Mesenchymal stem cell (in vitro differentiated cells and primary cell): ENCODE results near the gene ATP23.

Experiments used
- DNase-seq: peaks from one replicate; pipeline ENCODE4 v3.0.0-alpha.2; 2013
- H2AFZ ChIP-seq: one replicate; pipeline ENCODE4 v1.6.1; 2013; ENCODE audit warnings: low read depth, mild to moderate bottlenecking, control low read depth, inconsistent platforms, low read length, moderate library complexity
- H2AK5ac ChIP-seq: 2 replicates; pipeline ENCODE4 v1.6.1; 2013; ENCODE audit warnings: low read length, moderate library complexity, mild to moderate bottlenecking, inconsistent platforms; ENCODE audit not compliant: severe bottlenecking
- H2BK120ac ChIP-seq: one replicate; pipeline ENCODE4 v1.6.1; 2013; ENCODE audit warnings: low read depth, mild to moderate bottlenecking, inconsistent platforms, low read length, moderate library complexity
- H2BK12ac ChIP-seq, 2 experiments: one replicate each; pipeline ENCODE4 v1.6.1; 2013; ENCODE audit warnings: inconsistent platforms in 2 of 2, low read length in 2 of 2, mild to moderate bottlenecking in 2 of 2, moderate library complexity in 2 of 2, control low read depth in 1 of 2
- H2BK15ac ChIP-seq: one replicate; pipeline ENCODE4 v1.6.1; 2013; ENCODE audit warnings: mild to moderate bottlenecking, low read depth, inconsistent platforms; ENCODE audit not compliant: poor library complexity, severe bottlenecking
- H2BK5ac ChIP-seq: 2 replicates; pipeline ENCODE4 v1.6.1; 2013; ENCODE audit warnings: low read depth, mild to moderate bottlenecking, low read length, control low read depth, inconsistent platforms; ENCODE audit not compliant: poor library complexity, severe bottlenecking
- H3K14ac ChIP-seq, 2 experiments: one replicate each; pipeline ENCODE4 v1.6.1; 2013; ENCODE audit warnings: inconsistent platforms in 2 of 2, low read length in 2 of 2, control low read depth in 1 of 2, mild to moderate bottlenecking in 1 of 2, moderate library complexity in 1 of 2
- H3K18ac ChIP-seq, 2 experiments: one replicate each; pipeline ENCODE4 v1.6.1; 2013; ENCODE audit warnings: inconsistent platforms in 2 of 2, low read length in 2 of 2, control low read depth in 1 of 2, low read depth in 1 of 2, mild to moderate bottlenecking in 1 of 2
- H3K23ac ChIP-seq, 2 experiments: one replicate each; pipeline ENCODE4 v1.6.1; 2013; ENCODE audit warnings: inconsistent platforms in 2 of 2, low read length in 2 of 2, mild to moderate bottlenecking in 2 of 2, moderate library complexity in 2 of 2, control low read depth in 1 of 2
- H3K27ac ChIP-seq: 2 replicates; pipeline ENCODE4 v1.5.1; 2013; ENCODE audit warnings: mild to moderate bottlenecking, moderate library complexity, low read length, control low read depth, inconsistent platforms; ENCODE audit not compliant: poor library complexity, severe bottlenecking
- H3K27me3 ChIP-seq, 2 experiments: 2 replicates each; pipeline versions ENCODE4 v1.6.1 to v1.7.0; 2013; ENCODE audit warnings: low read length in 2 of 2, mild to moderate bottlenecking in 2 of 2, moderate library complexity in 2 of 2, control low read depth in 1 of 2, inconsistent platforms in 1 of 2; ENCODE audit not compliant: control insufficient read depth in 1 of 2, insufficient read depth in 1 of 2
- H3K36me3 ChIP-seq, 2 experiments: 2 replicates each; pipeline versions ENCODE4 v1.6.1 to v1.7.0; 2013; ENCODE audit warnings: low read length in 2 of 2, control low read depth in 1 of 2, inconsistent platforms in 1 of 2, low read depth in 1 of 2, mild to moderate bottlenecking in 1 of 2; ENCODE audit not compliant: insufficient read depth in 2 of 2, control insufficient read depth in 1 of 2
- H3K4ac ChIP-seq, 2 experiments: one replicate each; pipeline ENCODE4 v1.6.1; 2013; ENCODE audit warnings: inconsistent platforms in 2 of 2, low read length in 2 of 2, mild to moderate bottlenecking in 2 of 2, moderate library complexity in 2 of 2, control low read depth in 1 of 2, low read depth in 1 of 2
- H3K4me1 ChIP-seq: 2 replicates; pipeline ENCODE4 v1.6.1; 2013; ENCODE audit warnings: low read depth, low read length, control low read depth; ENCODE audit not compliant: control insufficient read depth, insufficient read depth
- H3K4me2 ChIP-seq: 2 replicates; pipeline ENCODE4 v1.6.1; 2013; ENCODE audit warnings: low read length, mild to moderate bottlenecking, inconsistent platforms; ENCODE audit not compliant: poor library complexity, severe bottlenecking
- H3K4me3 ChIP-seq, 2 experiments: 2 replicates each; pipeline versions ENCODE4 v1.5.1 to v1.7.0; 2013; ENCODE audit warnings: low read length in 2 of 2, mild to moderate bottlenecking in 2 of 2, control low read depth in 1 of 2, low read depth in 1 of 2; ENCODE audit not compliant: insufficient read depth in 1 of 2
- H3K79me1 ChIP-seq: replicated peaks from 2 replicates; pipeline ENCODE4 v1.6.1; 2013; ENCODE audit warnings: mild to moderate bottlenecking, control low read depth, low read length, inconsistent platforms; ENCODE audit not compliant: poor library complexity, severe bottlenecking
- H3K9ac ChIP-seq: 2 replicates; pipeline ENCODE4 v1.7.0; 2013; ENCODE audit warnings: mild to moderate bottlenecking, low read length, moderate library complexity
- H3K9me3 ChIP-seq: 2 replicates; pipeline ENCODE4 v1.7.0; 2013; ENCODE audit warnings: mild to moderate bottlenecking, low read length; ENCODE audit not compliant: control insufficient read depth
- H4K8ac ChIP-seq: one replicate; pipeline ENCODE4 v1.6.1; 2013; ENCODE audit warnings: inconsistent platforms, mild to moderate bottlenecking, low read length, moderate library complexity
- H4K91ac ChIP-seq: one replicate; pipeline ENCODE4 v1.6.1; 2013; ENCODE audit warnings: mild to moderate bottlenecking, low read length, inconsistent platforms
- WGBS: methylation state at CpG from one replicate; pipeline ENCODE4 v1.1.7; 2013; ENCODE audit warnings: mixed read lengths; 5-methylcytosine and 5-hydroxymethylcytosine counted together

Gene ATP23

DNA sequence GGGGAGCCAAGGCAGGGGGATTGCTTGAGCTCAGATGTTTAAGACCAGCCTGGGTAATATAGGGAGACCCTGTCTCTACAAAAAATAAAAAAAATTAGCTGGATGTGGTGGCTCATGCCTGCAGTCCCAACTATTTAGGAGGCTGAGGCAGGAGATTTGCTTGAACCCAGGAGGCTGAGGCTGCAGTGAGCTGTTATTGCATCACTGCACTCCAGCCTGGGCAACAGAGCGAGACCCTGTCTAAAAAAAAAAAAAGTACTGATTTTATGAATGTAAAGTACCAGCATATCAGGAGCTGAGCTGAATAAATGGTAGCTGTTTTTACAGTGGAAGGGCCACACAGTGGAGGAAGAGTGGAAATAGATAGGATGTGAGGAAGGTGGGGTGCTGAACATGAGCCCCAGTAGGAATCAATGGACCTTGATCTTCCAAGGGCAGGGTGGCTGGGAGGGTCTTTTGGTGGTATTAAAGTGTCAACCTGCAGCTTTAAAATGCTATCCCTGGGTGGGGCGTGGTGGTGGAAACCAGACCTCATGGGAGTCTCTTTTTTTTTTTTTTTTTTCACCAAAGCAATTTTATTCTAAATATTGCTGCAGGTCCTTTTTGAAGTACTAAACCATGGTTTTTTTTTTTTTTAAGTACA is 2.2 kb downstream of the ATP23 start:
- no peak overlapping the region for H3K14ac ChIP-seq
- H3K4ac ChIP-seq = no peak overlapping the region
- H3K9ac ChIP-seq = no peak overlapping the region
- H3K4me3 ChIP-seq = no peak overlapping the region
- H3K27me3 ChIP-seq = no peaks in the 10 kb centered on the region
- no peaks in the 10 kb centered on the region for H3K9me3 ChIP-seq
- no peaks in the 10 kb centered on the region for H3K36me3 ChIP-seq
- H2AK5ac ChIP-seq = no peak overlapping the region
- H3K79me1 ChIP-seq = peaks cover 8% of the 10 kb centered on the region
- no peak overlapping the region for H2BK12ac ChIP-seq
- H2BK120ac ChIP-seq = no peak overlapping the region
- no peak overlapping the region for H2BK5ac ChIP-seq
- H3K18ac ChIP-seq = no peak overlapping the region
- H3K4me2 ChIP-seq = no peak overlapping the region
- no peak for DNase-seq
- H3K27ac ChIP-seq = no peak overlapping the region
- no peak overlapping the region for H4K8ac ChIP-seq
- no peak overlapping the region for H2BK15ac ChIP-seq
- no peak overlapping the region for H4K91ac ChIP-seq
- H3K23ac ChIP-seq = no peak overlapping the region
- H3K4me1 ChIP-seq = peaks cover 7% of the 10 kb centered on the region
- 92% methylated on average over 1 of the region's 2 CpGs for WGBS
- no peak overlapping the region for H2AFZ ChIP-seq

DNA sequence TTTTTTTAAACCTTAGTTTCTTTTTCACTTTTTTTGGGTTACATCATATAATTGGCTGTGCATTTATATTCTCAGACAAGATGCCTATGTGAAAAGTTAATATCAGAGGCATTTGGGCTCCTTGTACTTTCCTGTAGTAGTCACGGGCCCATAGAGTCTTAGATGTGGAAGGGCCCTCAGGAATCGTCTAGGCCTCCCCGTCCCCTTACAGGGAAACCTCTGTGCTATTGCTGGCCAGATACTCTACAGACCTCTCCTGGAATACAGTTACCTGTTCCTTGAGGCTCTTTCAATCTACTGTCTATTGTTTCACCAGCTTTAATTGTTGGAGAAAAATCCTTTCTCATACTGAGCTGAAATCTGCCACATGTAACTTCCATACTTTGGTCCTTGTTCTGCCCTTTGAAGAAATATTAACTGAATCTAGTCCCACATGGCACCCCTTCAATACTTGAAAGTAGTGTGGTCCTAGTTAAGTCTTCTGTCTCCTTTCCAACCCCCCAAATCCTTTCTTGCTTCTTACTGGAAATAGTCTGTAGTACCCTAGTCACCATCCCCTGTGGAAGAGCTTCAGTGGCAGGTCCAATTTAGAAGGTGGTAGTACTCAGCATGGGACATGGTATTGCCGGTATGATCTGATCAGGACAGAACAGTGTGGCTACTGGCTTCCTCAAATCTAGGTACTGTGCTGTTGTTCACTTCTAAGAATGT is 3.1 kb downstream of the ATP23 start:
- peaks cover 7% of the 10 kb centered on the region for H3K4me1 ChIP-seq
- no peak overlapping the region for H2AK5ac ChIP-seq
- H2BK12ac ChIP-seq = no peak overlapping the region
- H3K4me3 ChIP-seq = no peak overlapping the region
- H3K9me3 ChIP-seq = no peaks in the 10 kb centered on the region
- no peak overlapping the region for H3K18ac ChIP-seq
- no peak overlapping the region for H3K4ac ChIP-seq
- H3K4me2 ChIP-seq = no peak overlapping the region
- no peak overlapping the region for H2BK120ac ChIP-seq
- no peak overlapping the region for H3K23ac ChIP-seq
- no peak overlapping the region for H4K8ac ChIP-seq
- no peak overlapping the region for H3K9ac ChIP-seq
- no peak for DNase-seq
- no peak overlapping the region for H3K27ac ChIP-seq
- H3K79me1 ChIP-seq = peaks cover 8% of the 10 kb centered on the region
- peak overlapping the region; percentile 61 for H4K91ac ChIP-seq
- no peaks in the 10 kb centered on the region for H3K36me3 ChIP-seq
- no peak overlapping the region for H2BK15ac ChIP-seq
- H3K14ac ChIP-seq = no peak overlapping the region
- H2BK5ac ChIP-seq = no peak overlapping the region
- no peak overlapping the region for H2AFZ ChIP-seq
- no peaks in the 10 kb centered on the region for H3K27me3 ChIP-seq
- WGBS = 97% methylated on average over 4 of the region's 4 CpGs

DNA sequence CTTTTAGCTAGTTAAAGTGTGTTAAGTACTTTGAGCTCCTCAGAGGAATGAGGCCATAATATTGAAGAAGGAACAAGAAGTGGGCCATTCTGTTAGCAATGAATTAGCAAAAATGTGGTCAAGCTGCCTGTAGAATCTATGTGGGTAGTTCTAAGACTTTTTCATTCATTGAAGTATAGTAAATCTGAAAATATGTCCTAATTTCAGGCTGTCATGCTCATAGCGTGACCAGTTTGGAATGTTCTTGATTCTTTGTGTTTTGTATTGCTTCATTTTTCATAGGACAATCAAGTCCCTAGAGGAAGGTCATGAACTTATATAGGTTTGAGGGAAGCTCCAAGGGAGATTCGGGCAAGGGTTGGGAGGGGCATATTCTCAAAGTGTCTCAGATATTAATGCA is 11.4 kb downstream of the ATP23 start:
- Histone ChIP-seq H3K9ac (no peak overlapping the region), H2BK5ac (no peak overlapping the region), H3K9me3 (no peaks in the 10 kb centered on the region), H3K23ac (no peak overlapping the region), H2BK12ac (no peak overlapping the region), H2AFZ (no peak overlapping the region), H3K79me1 (no peaks in the 10 kb centered on the region), H3K4me3 (no peak overlapping the region), H3K27ac (no peak overlapping the region), H3K4me1 (no peaks in the 10 kb centered on the region), H2BK15ac (no peak overlapping the region), H4K8ac (no peak overlapping the region), H3K4me2 (no peak overlapping the region), H2BK120ac (no peak overlapping the region), H3K27me3 (no peaks in the 10 kb centered on the region), H3K14ac (no peak overlapping the region), H2AK5ac (no peak overlapping the region), H3K4ac (no peak overlapping the region), H3K18ac (no peak overlapping the region), H3K36me3 (peaks cover 4 to 5% of the 10 kb centered on the region in 2 experiments), H4K91ac (no peak overlapping the region)
- DNase-seq = no peak
- 94% methylated on average over 2 of the region's 2 CpGs for WGBS

DNA sequence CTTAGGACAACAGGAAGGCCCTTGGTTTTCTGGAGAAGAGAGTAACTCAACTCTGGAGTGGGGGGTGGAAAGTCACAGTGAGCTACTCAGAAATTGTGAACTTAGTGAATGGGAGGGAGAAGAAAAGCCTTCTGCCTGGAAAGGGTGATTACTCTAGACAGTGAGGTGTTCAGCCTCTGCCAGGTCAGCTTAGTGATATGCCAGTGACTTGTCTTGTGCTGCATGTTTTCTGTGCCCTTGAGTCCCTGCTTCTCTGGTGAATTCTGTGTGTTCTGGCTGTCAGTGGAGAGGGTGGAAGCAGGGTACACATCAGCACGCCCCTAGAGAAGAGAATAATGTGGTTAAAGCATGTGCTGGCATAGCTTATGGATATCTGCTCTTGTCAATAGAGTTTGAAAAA is 13.4 kb downstream of the ATP23 start:
- H2BK12ac ChIP-seq = no peak overlapping the region
- H2AK5ac ChIP-seq = no peak overlapping the region
- H4K8ac ChIP-seq = peak overlapping the region; percentile 54
- H2BK15ac ChIP-seq = no peak overlapping the region
- H3K4me2 ChIP-seq = no peak overlapping the region
- H3K9ac ChIP-seq = no peak overlapping the region
- H3K4me1 ChIP-seq = no peaks in the 10 kb centered on the region
- H3K27ac ChIP-seq = no peak overlapping the region
- no peak overlapping the region for H2BK120ac ChIP-seq
- H4K91ac ChIP-seq = no peak overlapping the region
- no peaks in the 10 kb centered on the region for H3K79me1 ChIP-seq
- no peak for DNase-seq
- H3K36me3 ChIP-seq = peaks cover 4 to 12% of the 10 kb centered on the region in 2 experiments
- H3K27me3 ChIP-seq = no peaks in the 10 kb centered on the region
- H3K9me3 ChIP-seq = peaks cover 3% of the 10 kb centered on the region
- 100% methylated on average over 1 of the region's 1 CpG for WGBS
- H3K18ac ChIP-seq = no peak overlapping the region
- no peak overlapping the region for H2AFZ ChIP-seq
- H3K14ac ChIP-seq = no peak overlapping the region
- H3K4me3 ChIP-seq = no peak overlapping the region
- peak overlapping the region in 1 of 2 experiments; percentile 83 for H3K23ac ChIP-seq
- H3K4ac ChIP-seq = no peak overlapping the region
- H2BK5ac ChIP-seq = no peak overlapping the region
